Progenitor cell of endocrine pancreas (in vitro differentiated cells): ENCODE data around the gene NRXN3. TPM values are rescaled to one million over a fixed set of nuclear protein-coding genes. Genes with fewer than 3 reads are reported as not detected.

Experiments used
- DNase-seq: peaks from one replicate; pipeline ENCODE4 v3.0.0; 2021; ENCODE audit warnings: low spot score; ENCODE audit not compliant: unreplicated experiment
- H3K27ac Mint-ChIP-seq: 2 replicates; pipeline ENCODE4 v1.8.0; 2021; ENCODE audit warnings: mild to moderate bottlenecking, moderate library complexity, mixed read lengths
- H3K27me3 Mint-ChIP-seq: 2 replicates; pipeline ENCODE4 v1.8.0; 2021; ENCODE audit warnings: mixed read lengths
- H3K36me3 Mint-ChIP-seq: 2 replicates; pipeline ENCODE4 v1.8.0; 2022; ENCODE audit warnings: mixed read lengths; ENCODE audit not compliant: insufficient read depth
- H3K4me1 Mint-ChIP-seq: 2 replicates; pipeline ENCODE4 v1.8.0; 2021; ENCODE audit warnings: low read depth, mixed read lengths
- H3K4me3 Mint-ChIP-seq: 2 replicates; pipeline ENCODE4 v1.8.0; 2021; ENCODE audit warnings: low read depth, mild to moderate bottlenecking, moderate library complexity, mixed read lengths
- H3K9me3 Mint-ChIP-seq: 2 replicates; pipeline ENCODE4 v1.8.0; 2021; ENCODE audit warnings: low read depth, mixed read lengths
- CTCF ChIP-seq: fragments of 200-600 bp; sonication (generic); IDR thresholded peaks from one replicate; pipeline ENCODE4 v1.5.0; 2021; ENCODE audit warnings: antibody characterized with exemption, mild to moderate bottlenecking; ENCODE audit not compliant: unreplicated experiment
- total RNA-seq: library from RNA; stranded (reverse); gene quantifications from 2 replicates; pipeline ENCODE4 v1.2.1, GENCODE V29; 2021

The NRXN3 gene
- total RNA-seq, 1 donor from 2014 or later = 22.1 TPM

GRCh38 chr14:79293482-79294177 is 1123.5 kb downstream of the NRXN3 start:
- no peak for DNase-seq
- Mint-ChIP-seq H3K9me3 (no peaks in the 10 kb centered on the region), H3K36me3 (no peaks in the 10 kb centered on the region), H3K4me1 (peaks cover 53% of the 10 kb centered on the region), H3K27ac (peak overlapping the region; percentile 42), H3K4me3 (no peak overlapping the region), H3K27me3 (no peaks in the 10 kb centered on the region)
- TF ChIP-seq CTCF = no peak

- Mint-ChIP-seq H3K9me3 (no peaks in the 10 kb centered on the region), H3K36me3 (no peaks in the 10 kb centered on the region), H3K27me3 (no peaks in the 10 kb centered on the region), H3K4me1 (peaks cover 58% of the 10 kb centered on the region), H3K27ac (no peak overlapping the region), H3K4me3 (no peak overlapping the region)
- DNase-seq = no peak
- TF ChIP-seq CTCF = no peak
These were observed 1124.3 kb downstream of the NRXN3 start for GRCh38 chr14:79294499-79294898.

GRCh38 chr14:79295385-79295784 is 1125.2 kb downstream of the NRXN3 start:
- H3K27me3 Mint-ChIP-seq = no peaks in the 10 kb centered on the region
- H3K4me1 Mint-ChIP-seq = peaks cover 62% of the 10 kb centered on the region
- TF ChIP-seq CTCF = no peak
- no peak overlapping the region for H3K27ac Mint-ChIP-seq
- DNase-seq = no peak
- no peak overlapping the region for H3K4me3 Mint-ChIP-seq
- no peaks in the 10 kb centered on the region for H3K36me3 Mint-ChIP-seq
- no peaks in the 10 kb centered on the region for H3K9me3 Mint-ChIP-seq

- TF ChIP-seq CTCF = no peak
- peaks cover 7% of the 10 kb centered on the region for H3K36me3 Mint-ChIP-seq
- H3K4me3 Mint-ChIP-seq = peak overlapping the region; percentile 43
- peaks cover 5% of the 10 kb centered on the region for H3K9me3 Mint-ChIP-seq
- no peak for DNase-seq
- H3K4me1 Mint-ChIP-seq = peaks cover 57% of the 10 kb centered on the region
- H3K27me3 Mint-ChIP-seq = no peaks in the 10 kb centered on the region
- peak overlapping the region; percentile 88 for H3K27ac Mint-ChIP-seq
These were observed 1128.2 kb downstream of the NRXN3 start for GRCh38 chr14:79298373-79298772.

- TF ChIP-seq CTCF = no peak
- peak overlapping the region; percentile 26 for H3K27ac Mint-ChIP-seq
- H3K4me3 Mint-ChIP-seq = no peak overlapping the region
- no peaks in the 10 kb centered on the region for H3K27me3 Mint-ChIP-seq
- peaks cover 7% of the 10 kb centered on the region for H3K36me3 Mint-ChIP-seq
- no peak for DNase-seq
- peaks cover 49% of the 10 kb centered on the region for H3K4me1 Mint-ChIP-seq
- H3K9me3 Mint-ChIP-seq = peaks cover 5% of the 10 kb centered on the region
These were observed 1129.0 kb downstream of the NRXN3 start for GRCh38 chr14:79299162-79299561.
